ENCODE results near the gene SAP130. TPM values are rescaled to one million over a fixed set of nuclear protein-coding genes. Genes with fewer than 3 reads are reported as not detected.

SAP130 gene
- polyA plus RNA-seq, 1 of the 3 experiments (the other 2 are of a cell fraction) = 19.0 TPM

- H3K79me2 ChIP-seq (ENCODE audit: insufficient read depth) = no peaks in the 10 kb centered on the region
- H3K4me1 ChIP-seq (ENCODE audit: control insufficient read depth in 1 of 2, insufficient read depth in 2 of 2, low read depth in 1 of 2, low read length in 1 of 2) = peaks cover 0 to 2% of the 10 kb centered on the region in 2 experiments; a peak in 1 of 4 replicates
- no peaks in the 10 kb centered on the region for H3F3A ChIP-seq (replicated peaks; ENCODE audit: insufficient read depth)
- no peak overlapping the region for H3K4me2 ChIP-seq
- 20% methylated on average over 2 of the region's 2 CpGs for WGBS (ENCODE audit: low lambda C conversion rate)
- H3K9me2 ChIP-seq = no peaks in the 10 kb centered on the region
- H3K36me3 ChIP-seq (replicated peaks in 1 of 2; ENCODE audit: control insufficient read depth in 1 of 2, insufficient read depth in 2 of 2, low read length in 1 of 2) = no peaks in the 10 kb centered on the region
- no peak overlapping the region for H3K27ac ChIP-seq (ENCODE audit: low read depth in 2 of 2, low read length in 1 of 2)
- 0 out of 2 replicates have a peak, but pooled peaks cover 5% of the 10 kb centered on the region for H3K27me3 ChIP-seq (ENCODE audit: insufficient read depth)
- TF ChIP-seq FOSL2 (IDR thresholded peaks at IDR 0.05; ENCODE audit: borderline replicate concordance, low read depth) (no peak), SIN3A (IDR thresholded peaks at IDR 0.05; ENCODE audit: borderline replicate concordance, low read depth, low read length) (no peak), FOXM1 (IDR thresholded peaks at IDR 0.05; ENCODE audit: low read depth) (no peak), RAD21 (IDR thresholded peaks at IDR 0.05; ENCODE audit: low read length) (no peak), MXI1 (IDR thresholded peaks at IDR 0.05; ENCODE audit: low read depth, low read length) (no peak), YY1 (IDR thresholded peaks at IDR 0.05; ENCODE audit: low read depth) (no peak), ELF1 (IDR thresholded peaks at IDR 0.05) (no peak), RXRA (IDR thresholded peaks at IDR 0.05; ENCODE audit: borderline replicate concordance, low read depth) (no peak), TAF1 (IDR thresholded peaks at IDR 0.05; ENCODE audit: borderline replicate concordance, low read depth, low read length) (no peak), NRF1 (IDR thresholded peaks at IDR 0.05; ENCODE audit: low read depth, low read length) (no peak), MEF2A (IDR thresholded peaks at IDR 0.05; ENCODE audit: borderline replicate concordance, low read depth) (no peak), FOXJ3 (CRISPR knock-in tag; IDR thresholded peaks at IDR 0.05) (no peak), CHD2 (IDR thresholded peaks at IDR 0.05; ENCODE audit: low read length, partially characterized antibody) (no peak), GABPA (IDR thresholded peaks at IDR 0.05; ENCODE audit: low read depth) (no peak)
- TF ChIP-seq, protein P1, sequence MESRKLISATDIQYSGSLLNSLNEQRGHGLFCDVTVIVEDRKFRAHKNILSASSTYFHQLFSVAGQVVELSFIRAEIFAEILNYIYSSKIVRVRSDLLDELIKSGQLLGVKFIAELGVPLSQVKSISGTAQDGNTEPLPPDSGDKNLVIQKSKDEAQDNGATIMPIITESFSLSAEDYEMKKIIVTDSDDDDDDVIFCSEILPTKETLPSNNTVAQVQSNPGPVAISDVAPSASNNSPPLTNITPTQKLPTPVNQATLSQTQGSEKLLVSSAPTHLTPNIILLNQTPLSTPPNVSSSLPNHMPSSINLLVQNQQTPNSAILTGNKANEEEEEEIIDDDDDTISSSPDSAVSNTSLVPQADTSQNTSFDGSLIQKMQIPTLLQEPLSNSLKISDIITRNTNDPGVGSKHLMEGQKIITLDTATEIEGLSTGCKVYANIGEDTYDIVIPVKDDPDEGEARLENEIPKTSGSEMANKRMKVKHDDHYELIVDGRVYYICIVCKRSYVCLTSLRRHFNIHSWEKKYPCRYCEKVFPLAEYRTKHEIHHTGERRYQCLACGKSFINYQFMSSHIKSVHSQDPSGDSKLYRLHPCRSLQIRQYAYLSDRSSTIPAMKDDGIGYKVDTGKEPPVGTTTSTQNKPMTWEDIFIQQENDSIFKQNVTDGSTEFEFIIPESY (IDR thresholded peaks at IDR 0.05; ENCODE audit: borderline replicate concordance, low read depth) = no peak
- TF ChIP-seq, protein P2, sequence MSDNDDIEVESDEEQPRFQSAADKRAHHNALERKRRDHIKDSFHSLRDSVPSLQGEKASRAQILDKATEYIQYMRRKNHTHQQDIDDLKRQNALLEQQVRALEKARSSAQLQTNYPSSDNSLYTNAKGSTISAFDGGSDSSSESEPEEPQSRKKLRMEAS (IDR thresholded peaks at IDR 0.05; ENCODE audit: low read depth) = no peak
- TF ChIP-seq, protein P3, sequence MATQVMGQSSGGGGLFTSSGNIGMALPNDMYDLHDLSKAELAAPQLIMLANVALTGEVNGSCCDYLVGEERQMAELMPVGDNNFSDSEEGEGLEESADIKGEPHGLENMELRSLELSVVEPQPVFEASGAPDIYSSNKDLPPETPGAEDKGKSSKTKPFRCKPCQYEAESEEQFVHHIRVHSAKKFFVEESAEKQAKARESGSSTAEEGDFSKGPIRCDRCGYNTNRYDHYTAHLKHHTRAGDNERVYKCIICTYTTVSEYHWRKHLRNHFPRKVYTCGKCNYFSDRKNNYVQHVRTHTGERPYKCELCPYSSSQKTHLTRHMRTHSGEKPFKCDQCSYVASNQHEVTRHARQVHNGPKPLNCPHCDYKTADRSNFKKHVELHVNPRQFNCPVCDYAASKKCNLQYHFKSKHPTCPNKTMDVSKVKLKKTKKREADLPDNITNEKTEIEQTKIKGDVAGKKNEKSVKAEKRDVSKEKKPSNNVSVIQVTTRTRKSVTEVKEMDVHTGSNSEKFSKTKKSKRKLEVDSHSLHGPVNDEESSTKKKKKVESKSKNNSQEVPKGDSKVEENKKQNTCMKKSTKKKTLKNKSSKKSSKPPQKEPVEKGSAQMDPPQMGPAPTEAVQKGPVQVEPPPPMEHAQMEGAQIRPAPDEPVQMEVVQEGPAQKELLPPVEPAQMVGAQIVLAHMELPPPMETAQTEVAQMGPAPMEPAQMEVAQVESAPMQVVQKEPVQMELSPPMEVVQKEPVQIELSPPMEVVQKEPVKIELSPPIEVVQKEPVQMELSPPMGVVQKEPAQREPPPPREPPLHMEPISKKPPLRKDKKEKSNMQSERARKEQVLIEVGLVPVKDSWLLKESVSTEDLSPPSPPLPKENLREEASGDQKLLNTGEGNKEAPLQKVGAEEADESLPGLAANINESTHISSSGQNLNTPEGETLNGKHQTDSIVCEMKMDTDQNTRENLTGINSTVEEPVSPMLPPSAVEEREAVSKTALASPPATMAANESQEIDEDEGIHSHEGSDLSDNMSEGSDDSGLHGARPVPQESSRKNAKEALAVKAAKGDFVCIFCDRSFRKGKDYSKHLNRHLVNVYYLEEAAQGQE (IDR thresholded peaks at IDR 0.05; ENCODE audit: low read depth, low read length) = no peak
- H3K9ac ChIP-seq = no peak overlapping the region
- no peak overlapping the region for H2AFZ ChIP-seq (ENCODE audit: low read depth)
- POLR2A ChIA-PET = no interaction called here
- H3K4me3 ChIP-seq (ENCODE audit: low read depth in 2 of 2, low read length in 1 of 2) = no peak overlapping the region
- no peaks in the 10 kb centered on the region for H4K20me1 ChIP-seq (ENCODE audit: insufficient read depth)
- H3K9me3 ChIP-seq = no peaks in the 10 kb centered on the region
- DNase-seq = no peak
- CTCF ChIA-PET = no interaction called here
These were observed 30.3 kb upstream of the SAP130 start for GRCh38 chr2:128058114-128058513.
